Measurements from ENCODE around the gene AMZ1.

- TF ChIP-seq CTCF (IDR thresholded peaks at IDR 0.05) = no peak
- no peak for TF ChIP-seq POLR2A (IDR thresholded peaks at IDR 0.05)
- TF ChIP-seq EP300 (IDR thresholded peaks at IDR 0.05) = no peak
These were observed 40.5 kb downstream of the AMZ1 start for GRCh38 chr7:2728316-2729030.
